Stimulated activated naive CD8-positive, alpha-beta T cell treated with anti-CD3 and anti-CD28 coated beads, Interleukin-15, Interleukin-2, amounts not matched to agents 100 ng/mL and 50 ng/mL, for 24 hours (primary cell): ENCODE data around the gene KRTAP2-4.
"Not testable (repeated sequence)": the region's sequence is repeated elsewhere in the genome, so short reads cannot be mapped to it uniquely, and the experiment has no call there.

Experiments used
- H3K27ac Mint-ChIP-seq: one replicate; pipeline ENCODE4 v1.8.0; 2021; ENCODE audit warnings: mild to moderate bottlenecking, mixed read lengths
- H3K27me3 Mint-ChIP-seq: one replicate; pipeline ENCODE4 v1.8.0; 2021; ENCODE audit warnings: mixed read lengths
- H3K36me3 Mint-ChIP-seq: one replicate; pipeline ENCODE4 v1.8.0; 2021; ENCODE audit warnings: low read depth, mixed read lengths
- H3K4me1 Mint-ChIP-seq: one replicate; pipeline ENCODE4 v1.8.0; 2021; ENCODE audit warnings: low read depth, mixed read lengths
- H3K4me3 Mint-ChIP-seq: one replicate; pipeline ENCODE4 v1.8.0; 2021; ENCODE audit warnings: mild to moderate bottlenecking, mixed read lengths
- H3K9me3 Mint-ChIP-seq: one replicate; pipeline ENCODE4 v1.8.0; 2021; ENCODE audit warnings: mixed read lengths

The KRTAP2-4 gene

DNA sequence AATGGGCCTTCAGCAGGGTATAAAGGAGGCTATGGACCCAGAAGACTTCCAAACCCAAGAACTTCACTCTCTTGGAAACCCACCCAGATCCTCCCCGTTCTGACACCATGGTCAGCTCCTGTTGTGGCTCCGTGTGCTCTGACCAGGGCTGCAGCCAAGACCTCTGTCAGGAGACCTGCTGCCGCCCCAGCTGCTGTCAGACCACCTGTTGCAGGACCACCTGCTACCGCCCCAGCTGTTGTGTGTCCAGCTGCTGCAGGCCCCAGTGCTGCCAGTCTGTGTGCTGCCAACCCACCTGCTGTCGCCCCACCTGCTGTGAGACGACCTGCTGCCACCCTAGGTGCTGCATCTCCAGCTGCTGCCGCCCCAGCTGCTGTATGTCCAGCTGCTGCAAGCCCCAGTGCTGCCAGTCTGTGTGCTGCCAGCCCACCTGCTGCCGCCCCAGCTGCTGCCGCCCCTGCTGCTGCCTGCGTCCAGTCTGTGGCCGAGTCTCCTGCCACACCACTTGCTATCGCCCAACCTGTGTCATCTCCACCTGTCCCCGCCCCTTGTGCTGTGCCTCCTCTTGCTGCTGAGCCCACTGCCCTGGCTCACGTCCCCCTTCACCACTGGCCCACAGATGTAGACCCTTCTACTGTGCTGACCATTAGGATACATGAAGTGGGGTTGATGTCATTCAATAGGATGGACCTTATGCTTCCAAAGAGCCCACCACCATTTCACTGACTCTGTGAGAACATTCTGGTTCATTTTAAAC is 18.6 kb upstream of the KRTAP2-4 start, which contains the start of gene KRTAP4-7:
KRTAP4-7 (plus strand) TSS at position 51 of the 757 bp plus-strand sequence; CDS start at position 108, 57 bp downstream.
- H3K27me3 Mint-ChIP-seq = peaks cover 13% of the 10 kb centered on the region
- not testable (repeated sequence) for H3K4me1 Mint-ChIP-seq, H3K9me3 Mint-ChIP-seq, H3K36me3 Mint-ChIP-seq, H3K4me3 Mint-ChIP-seq, H3K27ac Mint-ChIP-seq

GRCh38 chr17:41083427-41083826 is 17.7 kb upstream of the KRTAP2-4 start:
- H3K27ac Mint-ChIP-seq, H3K36me3 Mint-ChIP-seq, H3K4me3 Mint-ChIP-seq, H3K9me3 Mint-ChIP-seq, H3K4me1 Mint-ChIP-seq: not testable (repeated sequence)
- H3K27me3 Mint-ChIP-seq = peaks cover 13% of the 10 kb centered on the region

GRCh38 chr17:41082626-41083025 is 16.9 kb upstream of the KRTAP2-4 start:
- Mint-ChIP-seq H3K27me3 (peaks cover 13% of the 10 kb centered on the region), H3K9me3 (no peaks in the 10 kb centered on the region), H3K4me1 (no peaks in the 10 kb centered on the region), H3K27ac (no peak overlapping the region), H3K36me3 (no peaks in the 10 kb centered on the region), H3K4me3 (no peak overlapping the region)

DNA sequence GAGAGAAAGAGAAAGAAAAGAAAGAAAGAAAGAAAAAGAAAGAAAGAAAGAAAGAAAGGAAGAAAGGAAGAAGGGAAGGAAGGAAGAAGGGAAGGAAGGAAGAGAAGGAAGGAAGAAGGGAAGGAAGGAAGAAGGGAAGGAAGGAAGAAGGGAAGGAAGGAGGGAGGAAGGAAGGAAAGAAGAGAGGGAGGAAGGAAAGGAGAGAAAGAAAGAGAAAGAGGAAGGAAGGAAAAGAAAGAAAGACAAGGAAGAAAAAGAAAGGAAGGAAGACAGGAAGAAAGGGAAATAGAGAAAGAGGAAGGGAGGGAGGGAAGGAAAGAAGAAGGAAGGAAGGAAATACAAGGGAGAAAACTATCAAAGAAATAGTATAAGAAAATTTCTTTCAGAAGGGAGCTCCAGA is 11.1 kb upstream of the KRTAP2-4 start:
- Mint-ChIP-seq H3K36me3 (no peaks in the 10 kb centered on the region), H3K27me3 (peaks cover 12% of the 10 kb centered on the region), H3K4me3 (no peak overlapping the region), H3K4me1 (no peaks in the 10 kb centered on the region), H3K9me3 (no peaks in the 10 kb centered on the region), H3K27ac (no peak overlapping the region)

GRCh38 chr17:41073676-41074075 is 8.0 kb upstream of the KRTAP2-4 start:
- H3K4me1 Mint-ChIP-seq = no peaks in the 10 kb centered on the region
- H3K27me3 Mint-ChIP-seq = peaks cover 5% of the 10 kb centered on the region
- H3K4me3 Mint-ChIP-seq = no peak overlapping the region
- no peaks in the 10 kb centered on the region for H3K36me3 Mint-ChIP-seq
- H3K27ac Mint-ChIP-seq = no peak overlapping the region
- H3K9me3 Mint-ChIP-seq = no peaks in the 10 kb centered on the region

DNA sequence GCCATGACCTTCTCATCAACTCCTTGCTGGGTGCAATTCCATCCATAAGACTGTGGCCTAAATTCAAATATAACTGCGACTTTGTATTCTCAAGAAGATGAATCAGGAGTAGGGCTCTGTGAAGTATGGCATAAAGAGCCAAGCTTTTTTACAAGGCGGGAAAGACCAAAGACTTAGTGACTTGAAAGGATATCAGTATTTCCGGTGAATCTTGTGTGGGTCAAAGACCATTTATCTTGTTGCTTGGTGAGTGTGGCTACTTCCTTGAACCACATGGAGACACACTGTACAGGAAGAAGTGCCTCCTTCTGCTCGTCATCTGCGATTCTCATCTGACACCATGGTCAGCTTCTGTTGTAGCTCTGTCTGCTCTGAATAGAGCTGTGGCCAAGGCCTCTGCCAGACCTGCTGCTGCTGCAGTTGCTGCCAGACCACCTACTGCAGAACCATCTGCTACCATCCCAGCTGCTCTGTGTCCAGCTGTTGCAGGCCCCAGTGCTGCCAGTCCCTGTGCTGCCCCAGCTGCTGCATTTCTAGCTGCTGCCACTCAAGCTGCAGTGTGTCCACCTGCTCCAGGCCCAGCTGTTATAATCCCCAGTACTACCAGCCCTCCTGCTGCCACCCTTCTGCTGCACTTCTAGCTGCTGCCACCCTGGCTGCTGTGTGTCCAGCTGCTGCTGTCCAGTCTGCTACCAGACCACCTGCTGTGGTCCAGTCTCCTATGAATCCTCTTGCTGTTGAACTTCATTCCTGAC is 6.1 kb upstream of the KRTAP2-4 start:
- Mint-ChIP-seq H3K27ac (no peak overlapping the region), H3K4me1 (no peaks in the 10 kb centered on the region), H3K9me3 (no peaks in the 10 kb centered on the region), H3K27me3 (peaks cover 5% of the 10 kb centered on the region), H3K4me3 (no peak overlapping the region), H3K36me3 (no peaks in the 10 kb centered on the region)

GRCh38 chr17:41069031-41069430 is 3.4 kb upstream of the KRTAP2-4 start:
- Mint-ChIP-seq H3K4me3 (no peak overlapping the region), H3K36me3 (no peaks in the 10 kb centered on the region), H3K27ac (no peak overlapping the region), H3K4me1 (peaks cover 4% of the 10 kb centered on the region), H3K27me3 (no peaks in the 10 kb centered on the region), H3K9me3 (no peaks in the 10 kb centered on the region)

GRCh38 chr17:41067281-41067680 is 1.6 kb upstream of the KRTAP2-4 start:
- H3K36me3 Mint-ChIP-seq = no peaks in the 10 kb centered on the region
- no peak overlapping the region for H3K4me3 Mint-ChIP-seq
- H3K27me3 Mint-ChIP-seq = no peaks in the 10 kb centered on the region
- no peak overlapping the region for H3K27ac Mint-ChIP-seq
- H3K4me1 Mint-ChIP-seq = peaks cover 4% of the 10 kb centered on the region
- no peaks in the 10 kb centered on the region for H3K9me3 Mint-ChIP-seq

DNA sequence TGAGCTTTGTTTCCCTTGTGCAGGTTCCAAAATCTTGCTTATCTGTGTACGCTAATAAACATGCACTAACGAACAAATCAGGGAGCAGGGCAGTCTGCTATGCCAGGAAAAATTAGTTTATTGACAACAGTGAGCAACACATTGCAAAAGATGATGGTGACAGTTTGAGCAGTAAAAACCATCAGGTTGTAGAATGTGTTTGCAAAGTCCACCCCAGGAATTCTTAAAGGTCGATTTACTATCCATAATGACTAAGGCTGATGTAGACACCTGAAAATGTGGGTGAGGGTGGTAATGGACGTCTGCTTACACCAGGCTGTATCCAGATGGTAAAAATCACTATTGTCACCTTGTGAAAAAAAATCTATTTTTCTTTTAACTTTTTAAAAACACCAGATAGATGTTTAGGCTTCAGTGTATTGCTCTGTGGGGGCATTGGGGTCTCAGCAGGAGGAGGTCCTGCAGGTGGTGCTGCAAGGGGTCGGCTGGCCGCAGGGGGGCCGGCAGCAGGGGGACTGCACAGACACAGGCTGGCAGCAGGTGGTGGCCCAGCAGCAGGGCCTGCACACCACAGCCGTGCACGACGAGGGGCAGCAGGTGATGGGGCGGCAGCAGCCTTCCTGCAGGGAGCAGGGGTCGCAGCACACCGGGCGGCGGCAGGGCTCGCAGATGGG is 526 bp downstream of the KRTAP2-4 start:
- peaks cover 11% of the 10 kb centered on the region for H3K27me3 Mint-ChIP-seq
- H3K36me3 Mint-ChIP-seq, H3K4me1 Mint-ChIP-seq, H3K9me3 Mint-ChIP-seq, H3K4me3 Mint-ChIP-seq, H3K27ac Mint-ChIP-seq: not testable (repeated sequence)

DNA sequence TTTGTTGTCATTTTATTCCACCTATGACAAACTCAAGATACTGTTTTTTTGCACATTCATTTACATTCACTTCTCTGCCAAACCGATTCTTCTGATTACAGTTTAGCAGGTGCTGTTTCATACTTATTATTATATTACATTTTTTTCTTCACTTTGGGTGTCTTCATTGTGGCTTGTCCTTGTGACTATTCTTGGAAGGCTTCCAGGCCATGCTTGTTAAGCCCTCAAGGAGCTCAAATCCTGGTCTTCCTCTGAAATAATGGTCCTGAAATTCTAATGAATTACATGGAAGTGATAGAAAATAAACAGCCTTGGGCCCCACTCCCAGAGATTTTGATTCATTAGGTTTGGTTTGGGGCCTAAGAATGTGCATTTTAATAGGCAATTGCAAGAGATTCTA is 1.4 kb downstream of the KRTAP2-4 start:
- H3K36me3 Mint-ChIP-seq = no peaks in the 10 kb centered on the region
- H3K9me3 Mint-ChIP-seq = no peaks in the 10 kb centered on the region
- H3K4me1 Mint-ChIP-seq = peaks cover 4% of the 10 kb centered on the region
- H3K4me3 Mint-ChIP-seq = no peak overlapping the region
- no peak overlapping the region for H3K27ac Mint-ChIP-seq
- peaks cover 16% of the 10 kb centered on the region for H3K27me3 Mint-ChIP-seq

GRCh38 chr17:41063449-41063848 is 2.2 kb downstream of the KRTAP2-4 start:
- Mint-ChIP-seq H3K27me3 (peaks cover 23% of the 10 kb centered on the region), H3K27ac (no peak overlapping the region), H3K4me1 (peaks cover 4% of the 10 kb centered on the region), H3K36me3 (no peaks in the 10 kb centered on the region), H3K4me3 (no peak overlapping the region), H3K9me3 (no peaks in the 10 kb centered on the region)

DNA sequence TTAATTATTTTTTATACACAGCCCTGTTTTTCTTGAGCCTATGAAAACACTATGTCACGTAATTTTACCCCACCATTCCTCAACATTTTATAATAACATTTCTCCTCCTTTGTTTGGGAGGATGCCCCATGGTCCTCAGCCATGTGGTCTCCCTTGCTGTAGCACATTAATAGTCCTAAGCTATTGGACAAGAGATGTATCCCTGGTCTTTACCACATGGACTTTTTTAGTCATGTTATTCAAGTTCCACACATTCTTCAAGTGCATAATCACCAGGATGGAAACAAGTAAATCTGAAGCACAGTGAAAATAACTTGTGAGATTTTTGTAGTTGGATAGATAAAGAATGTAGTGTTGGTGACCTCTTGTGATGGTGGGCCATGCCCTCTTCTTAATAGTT is 3.7 kb downstream of the KRTAP2-4 start:
- Mint-ChIP-seq H3K9me3 (no peaks in the 10 kb centered on the region), H3K4me3 (no peak overlapping the region), H3K27me3 (peaks cover 35% of the 10 kb centered on the region), H3K27ac (no peak overlapping the region), H3K4me1 (peaks cover 4% of the 10 kb centered on the region), H3K36me3 (no peaks in the 10 kb centered on the region)

- Mint-ChIP-seq H3K27ac (no peak within 1 kb of the TSS), H3K27me3 (peaks cover 53% of the 10 kb centered on the region), H3K4me1 (no peaks in the 10 kb centered on the region), H3K9me3 (no peaks in the 10 kb centered on the region), H3K4me3 (no peak within 1 kb of the TSS), H3K36me3 (no peaks in the 10 kb centered on the region)
These were observed 5.6 kb downstream of the KRTAP2-4 start, which contains the start of gene KRTAP2-3 for GRCh38 chr17:41060052-41060604. Gene KRTAP2-3 (minus strand): TSS chr17:41060114. CDS start chr17:41060050, 64 bp downstream.

DNA sequence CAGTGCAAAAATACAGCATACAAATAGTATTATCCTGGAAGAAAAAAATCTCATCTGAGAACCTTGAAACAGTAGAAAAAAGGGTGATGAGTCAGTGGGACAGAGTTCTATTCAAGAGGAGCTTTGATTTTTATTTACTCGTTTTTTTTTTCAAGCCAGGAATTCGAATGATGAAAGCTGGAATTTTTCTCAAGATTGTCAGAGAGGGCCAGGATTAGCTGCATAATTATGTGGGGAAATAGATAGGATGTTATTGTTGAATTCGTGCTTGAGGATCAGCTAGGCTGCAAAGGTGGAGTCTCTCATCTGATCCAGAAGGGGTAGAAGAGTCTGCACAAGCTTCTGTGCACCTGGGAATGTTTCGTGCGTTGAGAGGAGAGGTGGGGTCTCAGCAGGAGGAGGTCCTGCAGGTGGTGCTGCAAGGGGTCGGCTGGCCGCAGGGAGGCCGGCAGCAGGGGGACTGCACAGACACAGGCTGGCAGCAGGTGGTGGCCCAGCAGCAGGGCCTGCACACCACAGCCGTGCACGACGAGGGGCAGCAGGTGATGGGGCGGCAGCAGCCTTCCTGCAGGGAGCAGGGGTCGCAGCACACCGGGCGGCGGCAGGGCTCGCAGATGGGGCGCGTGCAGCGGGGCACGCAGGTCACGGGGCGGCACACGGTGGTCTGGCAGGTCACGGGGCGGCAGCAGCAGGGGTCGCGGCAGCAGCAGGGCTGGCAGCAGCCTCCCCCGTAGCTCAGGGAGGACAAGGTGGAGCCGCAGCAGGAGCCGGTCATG is 6.2 kb downstream of the KRTAP2-4 start:
- H3K27ac Mint-ChIP-seq = not testable (repeated sequence)
- H3K27me3 Mint-ChIP-seq = peaks cover 53% of the 10 kb centered on the region

More for the DNA sequence above, 6.2 kb downstream of the KRTAP2-4 start:
- not testable (repeated sequence) for H3K9me3 Mint-ChIP-seq, H3K36me3 Mint-ChIP-seq, H3K4me1 Mint-ChIP-seq, H3K4me3 Mint-ChIP-seq
